ENCODE results near the gene JAK2. TPM values are rescaled to one million over a fixed set of nuclear protein-coding genes. Genes with fewer than 3 reads are reported as not detected.
A peak's percentile ranks its signal among the peaks of the same experiment; 100 is the strongest.
"Not testable (repeated sequence)": the region's sequence is repeated elsewhere in the genome, so short reads cannot be mapped to it uniquely, and the experiment has no call there.

The JAK2 gene
- total RNA-seq, 1 donor from 2014 or later = 24.4 TPM

DNA sequence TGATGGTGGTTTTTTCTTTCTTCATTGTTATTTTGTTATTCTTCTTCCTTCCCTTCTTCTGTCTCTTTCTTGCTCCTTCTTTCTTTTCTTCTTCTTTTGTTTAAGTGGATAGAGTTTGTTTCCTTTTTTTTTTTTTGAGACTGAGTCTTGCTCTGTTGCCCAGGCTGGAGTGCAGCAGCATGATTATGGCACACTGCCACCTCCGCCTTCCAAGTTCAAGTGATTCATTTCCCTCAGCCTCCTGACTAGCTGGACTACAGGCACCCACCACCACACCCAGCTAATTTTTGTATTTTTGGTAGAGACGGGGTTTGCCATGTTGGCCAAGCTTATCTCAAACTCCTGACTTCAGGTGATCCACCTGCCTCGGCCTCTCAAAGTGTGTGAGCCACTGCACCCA is 40.3 kb downstream of the JAK2 start:
- TF ChIP-seq, protein P1, sequence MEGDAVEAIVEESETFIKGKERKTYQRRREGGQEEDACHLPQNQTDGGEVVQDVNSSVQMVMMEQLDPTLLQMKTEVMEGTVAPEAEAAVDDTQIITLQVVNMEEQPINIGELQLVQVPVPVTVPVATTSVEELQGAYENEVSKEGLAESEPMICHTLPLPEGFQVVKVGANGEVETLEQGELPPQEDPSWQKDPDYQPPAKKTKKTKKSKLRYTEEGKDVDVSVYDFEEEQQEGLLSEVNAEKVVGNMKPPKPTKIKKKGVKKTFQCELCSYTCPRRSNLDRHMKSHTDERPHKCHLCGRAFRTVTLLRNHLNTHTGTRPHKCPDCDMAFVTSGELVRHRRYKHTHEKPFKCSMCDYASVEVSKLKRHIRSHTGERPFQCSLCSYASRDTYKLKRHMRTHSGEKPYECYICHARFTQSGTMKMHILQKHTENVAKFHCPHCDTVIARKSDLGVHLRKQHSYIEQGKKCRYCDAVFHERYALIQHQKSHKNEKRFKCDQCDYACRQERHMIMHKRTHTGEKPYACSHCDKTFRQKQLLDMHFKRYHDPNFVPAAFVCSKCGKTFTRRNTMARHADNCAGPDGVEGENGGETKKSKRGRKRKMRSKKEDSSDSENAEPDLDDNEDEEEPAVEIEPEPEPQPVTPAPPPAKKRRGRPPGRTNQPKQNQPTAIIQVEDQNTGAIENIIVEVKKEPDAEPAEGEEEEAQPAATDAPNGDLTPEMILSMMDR (IDR thresholded peaks at IDR 0.05) = no peak
- intact Hi-C loops (cut with DNase I) = no loop called here
- no peaks in the 10 kb centered on the region for H3K4me1 ChIP-seq
- ATAC-seq = no peak
- H3K27me3 ChIP-seq = no peaks in the 10 kb centered on the region
- no peaks in the 10 kb centered on the region for H3K9me3 ChIP-seq
- no peak for DNase-seq
- H3K27ac ChIP-seq = no peak overlapping the region
- H3K36me3 ChIP-seq = peaks cover 30% of the 10 kb centered on the region
- no peak overlapping the region for H3K4me3 ChIP-seq

DNA sequence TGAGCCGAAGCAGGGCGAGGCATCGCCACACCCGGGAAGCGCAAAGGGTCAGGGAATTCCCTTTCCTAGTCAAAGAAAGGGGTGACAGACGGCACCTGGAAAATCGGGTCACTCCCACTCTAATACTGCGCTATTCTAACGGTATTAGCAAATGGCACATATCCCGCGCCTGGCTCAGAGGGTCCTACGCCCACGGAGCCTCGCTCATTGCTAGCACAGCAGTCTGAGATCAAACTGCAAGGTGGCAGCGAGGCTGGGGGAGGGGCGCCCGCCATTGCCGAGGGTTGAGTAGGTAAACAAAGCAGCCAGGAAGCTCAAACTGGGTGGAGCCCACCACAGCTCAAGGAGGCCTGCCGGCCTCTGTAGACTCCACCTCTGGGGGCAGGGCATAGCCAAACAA is 46.9 kb downstream of the JAK2 start:
- H3K27me3 ChIP-seq; H3K9me3 ChIP-seq; ATAC-seq; H3K27ac ChIP-seq; intact Hi-C loops (cut with DNase I); H3K4me1 ChIP-seq; DNase-seq; H3K4me3 ChIP-seq: not testable (repeated sequence)
- H3K36me3 ChIP-seq = peaks cover 38% of the 10 kb centered on the region

DNA sequence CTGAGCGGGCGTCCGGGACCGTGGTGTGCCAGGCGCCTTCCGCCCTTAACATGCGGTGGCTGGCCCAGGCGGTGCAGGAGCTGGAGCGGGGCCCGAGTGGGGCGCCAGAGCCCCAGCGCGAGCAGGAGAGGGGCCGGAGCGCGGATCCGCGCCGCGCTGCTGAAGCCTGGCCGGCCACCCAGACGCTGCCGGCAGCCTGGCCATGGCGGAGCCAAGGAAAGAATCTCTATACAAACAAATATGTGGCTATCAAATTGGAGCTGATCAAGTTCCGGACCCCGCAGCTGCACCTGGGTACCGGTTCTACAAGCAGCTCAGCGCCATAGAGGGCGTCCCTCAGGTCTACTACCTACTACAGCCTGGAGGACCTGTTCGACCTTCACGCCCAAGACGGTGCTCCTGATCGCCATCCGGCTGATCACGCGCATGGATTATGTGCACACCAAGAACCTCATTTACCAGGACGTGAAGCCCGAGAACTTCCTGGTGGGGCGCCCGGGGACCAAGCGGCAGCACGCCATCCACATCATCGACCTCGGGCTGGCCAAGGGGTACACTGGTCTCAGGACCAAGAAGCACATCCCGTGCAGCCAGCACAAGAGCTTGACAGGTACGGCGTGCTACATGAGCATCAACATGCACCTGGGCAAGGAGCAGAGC is 55.8 kb downstream of the JAK2 start:
- ATAC-seq (peak; percentile 43), DNase-seq (peak; percentile 57)
- no peaks in the 10 kb centered on the region for H3K9me3 ChIP-seq
- TF ChIP-seq, protein P1 (IDR thresholded peaks at IDR 0.05) = no peak
- intact Hi-C loops (cut with DNase I) = no loop called here
- no peaks in the 10 kb centered on the region for H3K4me1 ChIP-seq
- H3K27me3 ChIP-seq = no peaks in the 10 kb centered on the region
- H3K4me3 ChIP-seq = no peak overlapping the region
- peaks cover 26% of the 10 kb centered on the region for H3K36me3 ChIP-seq
- no peak overlapping the region for H3K27ac ChIP-seq

DNA sequence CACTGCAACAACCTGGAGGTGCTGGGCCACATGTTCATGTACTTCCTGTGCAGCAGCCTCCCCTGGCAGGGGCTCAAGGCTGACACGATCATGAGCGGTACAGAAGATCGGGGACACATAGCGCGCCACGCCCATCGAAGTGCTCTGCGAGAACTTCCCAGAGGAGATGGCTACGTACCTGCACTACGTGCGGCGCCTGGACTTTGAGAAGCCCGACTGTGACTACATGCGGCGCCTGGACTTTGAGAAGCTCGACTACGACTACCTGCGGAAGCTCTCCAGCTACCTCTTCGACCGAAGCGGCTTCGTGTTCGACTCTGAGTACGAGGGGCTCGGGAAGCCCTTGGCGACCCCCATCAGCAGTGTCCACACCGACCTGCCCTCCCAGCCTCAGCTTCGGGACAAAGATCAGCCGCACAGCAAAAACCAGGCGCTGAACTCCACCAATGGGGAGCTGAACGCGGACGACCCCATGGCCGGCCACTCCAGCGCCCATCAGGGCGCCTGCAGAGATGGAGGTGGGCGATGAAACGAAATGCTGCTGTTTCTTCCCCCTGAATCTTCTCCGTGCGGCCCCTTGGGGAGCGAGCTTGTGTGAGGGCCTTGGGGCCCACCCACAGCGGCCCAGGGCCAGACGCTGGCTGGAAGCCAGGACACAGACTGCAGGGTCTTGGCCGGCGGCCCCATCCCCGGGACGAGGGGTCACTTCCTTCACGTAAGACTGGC is 56.5 kb downstream of the JAK2 start:
- Histone ChIP-seq H3K4me1 (no peaks in the 10 kb centered on the region), H3K9me3 (no peaks in the 10 kb centered on the region), H3K4me3 (no peak overlapping the region), H3K27me3 (no peaks in the 10 kb centered on the region), H3K27ac (no peak overlapping the region), H3K36me3 (peaks cover 33% of the 10 kb centered on the region)
- DNase-seq = peak; percentile 59
- intact Hi-C loops (cut with DNase I) = no loop called here
- TF ChIP-seq, protein P1 (IDR thresholded peaks at IDR 0.05) = no peak
- ATAC-seq = peak; percentile 15

DNA sequence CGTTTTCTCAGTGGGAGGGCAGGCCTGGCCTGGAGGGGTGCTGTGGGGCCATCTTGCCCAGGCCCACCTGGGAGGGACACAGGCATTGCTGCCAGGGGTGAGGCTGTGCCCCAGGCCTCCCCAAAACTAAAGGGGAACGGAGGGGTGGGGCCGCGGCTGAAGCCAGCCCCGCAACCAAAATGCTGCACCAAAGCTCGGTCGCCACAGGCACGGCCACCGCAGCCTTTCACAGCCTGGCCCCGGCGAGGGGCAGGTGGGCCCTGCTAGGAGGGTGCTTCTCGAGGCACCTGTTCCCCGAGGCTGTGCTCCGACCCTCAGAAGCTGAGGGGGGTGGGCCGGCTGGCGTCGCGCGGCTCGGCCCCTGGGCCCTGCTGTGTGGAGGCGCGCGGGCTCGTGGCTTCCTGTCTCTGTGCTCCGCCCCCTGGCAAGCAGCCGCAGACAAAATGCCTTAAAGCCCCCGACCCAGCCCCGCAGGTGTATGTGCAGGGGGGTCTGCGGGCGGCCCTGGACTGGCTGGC is 57.6 kb downstream of the JAK2 start:
- H3K9me3 ChIP-seq = no peaks in the 10 kb centered on the region
- ATAC-seq (peak; percentile 28), DNase-seq (no peak)
- TF ChIP-seq, protein P1 (IDR thresholded peaks at IDR 0.05) = no peak
- H3K36me3 ChIP-seq = peaks cover 44% of the 10 kb centered on the region
- H3K27ac ChIP-seq = no peak overlapping the region
- H3K4me1 ChIP-seq = no peaks in the 10 kb centered on the region
- intact Hi-C loops (cut with DNase I) = no loop called here
- H3K4me3 ChIP-seq = no peak overlapping the region
- H3K27me3 ChIP-seq = no peaks in the 10 kb centered on the region

DNA sequence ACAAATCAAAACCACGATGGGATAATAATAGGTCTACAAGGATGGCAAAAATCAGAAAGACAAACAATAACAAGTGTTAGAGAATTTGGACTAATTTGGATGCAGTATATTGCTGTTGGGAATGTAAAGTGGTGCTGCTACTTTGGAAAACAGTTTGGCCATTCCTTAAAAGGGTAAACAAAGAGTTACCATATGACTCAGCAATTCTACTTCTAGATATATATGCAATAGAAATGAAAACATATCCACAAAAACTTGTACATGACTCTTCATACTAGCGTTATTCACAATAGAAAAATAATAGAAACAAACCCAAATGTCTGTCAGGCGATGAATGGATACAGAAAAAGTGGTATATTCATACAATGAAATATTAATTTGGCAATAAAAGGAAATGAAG is 58.3 kb downstream of the JAK2 start:
- intact Hi-C loops (cut with DNase I) = no loop called here
- Histone ChIP-seq H3K9me3 (no peaks in the 10 kb centered on the region), H3K4me3 (no peak overlapping the region), H3K27me3 (no peaks in the 10 kb centered on the region), H3K27ac (no peak overlapping the region), H3K4me1 (no peaks in the 10 kb centered on the region), H3K36me3 (peaks cover 45% of the 10 kb centered on the region)
- ATAC-seq (no peak), DNase-seq (no peak)
- TF ChIP-seq, protein P1 (IDR thresholded peaks at IDR 0.05) = no peak

Data from upper lobe of right lung (tissue), 1 donor.